Fibroblast of skin of left biceps (primary cell): ENCODE data around the gene NAA11.
A peak's percentile ranks its signal among the peaks of the same experiment; 100 is the strongest.
"Not testable (repeated sequence)": the region's sequence is repeated elsewhere in the genome, so short reads cannot be mapped to it uniquely, and the experiment has no call there.

Source experiments
- DNase-seq, 2 experiments: peaks; one replicate each; pipeline ENCODE4 v3.0.0-alpha.2; 2013; ENCODE audit warnings: low read depth in 2 of 2

Gene NAA11

GRCh38 chr4:79308971-79309370 is 16.9 kb downstream of the NAA11 start:
- DNase-seq = no peak

GRCh38 chr4:79308137-79308536 is 17.7 kb downstream of the NAA11 start:
- no peak for DNase-seq

- no peak for DNase-seq
Measured at GRCh38 chr4:79306795-79307194, 19.1 kb downstream of the NAA11 start.

- DNase-seq = no peak
Measured at GRCh38 chr4:79300280-79300679, 25.6 kb downstream of the NAA11 start.

GRCh38 chr4:79298484-79298883 is 27.4 kb downstream of the NAA11 start:
- DNase-seq = no peak

GRCh38 chr4:79298027-79298426 is 27.8 kb downstream of the NAA11 start:
- DNase-seq = no peak

- DNase-seq = no peak
Measured at GRCh38 chr4:79297479-79297878, 28.4 kb downstream of the NAA11 start.

- no peak for DNase-seq
Measured at GRCh38 chr4:79296768-79297428, 29.0 kb downstream of the NAA11 start.

GRCh38 chr4:79295086-79295485 is 30.8 kb downstream of the NAA11 start:
- DNase-seq = no peak

GRCh38 chr4:79294064-79294463 is 31.8 kb downstream of the NAA11 start:
- DNase-seq = no peak

- no peak for DNase-seq
Measured at GRCh38 chr4:79292008-79292407, 33.9 kb downstream of the NAA11 start.

GRCh38 chr4:79290376-79290775 is 35.5 kb downstream of the NAA11 start:
- no peak for DNase-seq

- DNase-seq = no peak
Measured at GRCh38 chr4:79288185-79288584, 37.7 kb downstream of the NAA11 start.

- DNase-seq = no peak
Measured at GRCh38 chr4:79287718-79288117, 38.1 kb downstream of the NAA11 start.

- no peak for DNase-seq
Measured at GRCh38 chr4:79287076-79287475, 38.8 kb downstream of the NAA11 start.

- DNase-seq = no peak
Measured at GRCh38 chr4:79281566-79282359, 44.1 kb downstream of the NAA11 start.

GRCh38 chr4:79277467-79277866 is 48.4 kb downstream of the NAA11 start:
- DNase-seq = not testable (repeated sequence)

GRCh38 chr4:79273915-79274314 is 51.9 kb downstream of the NAA11 start:
- DNase-seq = peak in 1 of 2 experiments; percentile 12

GRCh38 chr4:79272761-79273160 is 53.1 kb downstream of the NAA11 start:
- DNase-seq = no peak

GRCh38 chr4:79272126-79272525 is 53.7 kb downstream of the NAA11 start:
- DNase-seq = no peak

GRCh38 chr4:79267671-79268070 is 58.2 kb downstream of the NAA11 start:
- no peak for DNase-seq
